GM18526 (cell line): Measurements from ENCODE around the gene HS3ST5.

Experiments
- POLR2A ChIP-seq: IDR thresholded peaks from 3 replicates; pipeline ENCODE4 v1.6.1; 2011; ENCODE audit not compliant: insufficient read length; ENCODE audit errors: extremely low read depth

Gene HS3ST5

DNA sequence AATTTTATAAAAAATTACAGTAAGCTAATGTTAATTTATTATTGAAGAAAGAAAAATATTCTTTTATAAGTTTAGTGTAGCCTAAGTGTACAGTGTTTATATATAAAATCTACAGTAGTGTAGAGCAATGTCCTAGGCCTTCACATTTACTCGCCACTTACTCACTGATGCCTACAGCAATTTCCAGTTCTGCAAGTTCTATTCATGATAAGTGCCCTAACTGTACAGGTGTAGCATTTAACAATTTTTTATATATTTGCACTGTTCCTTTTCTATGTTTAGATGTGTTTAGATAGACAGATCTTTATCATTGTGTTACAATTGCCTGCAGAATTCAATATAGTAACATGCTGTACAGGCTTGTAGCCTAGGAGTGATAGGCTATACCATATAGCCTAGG, 291.8 kb downstream of the HS3ST5 start:
- TF ChIP-seq POLR2A, result no peak

DNA sequence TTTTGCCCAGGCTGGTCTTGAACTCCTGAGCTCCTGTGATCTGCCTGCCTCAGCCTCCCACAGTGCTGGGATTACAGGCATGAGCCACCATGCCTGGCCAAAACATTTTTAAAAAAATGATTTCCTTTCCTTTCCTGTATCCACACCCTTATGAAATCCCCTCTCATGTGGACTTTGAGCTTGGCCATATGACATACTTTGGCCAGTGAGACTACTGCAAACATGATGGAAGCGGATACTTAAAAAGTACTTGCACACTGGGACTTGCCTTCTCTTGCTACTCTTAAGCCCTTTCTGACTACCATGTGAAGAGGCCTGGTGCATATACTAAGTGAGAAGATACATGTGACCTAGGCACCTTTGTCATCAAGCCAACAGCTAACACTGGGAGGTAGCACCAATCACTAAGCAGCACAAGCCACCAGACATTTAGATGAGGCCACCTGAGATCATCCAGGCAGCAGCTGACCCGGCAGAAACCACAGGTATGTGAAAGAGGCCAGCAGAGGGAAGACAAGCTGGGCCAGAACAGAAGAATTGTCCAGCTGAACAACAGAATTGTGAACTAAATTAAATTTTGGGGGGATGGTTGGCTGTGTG, 293.4 kb downstream of the HS3ST5 start:
- no peak for TF ChIP-seq POLR2A

DNA sequence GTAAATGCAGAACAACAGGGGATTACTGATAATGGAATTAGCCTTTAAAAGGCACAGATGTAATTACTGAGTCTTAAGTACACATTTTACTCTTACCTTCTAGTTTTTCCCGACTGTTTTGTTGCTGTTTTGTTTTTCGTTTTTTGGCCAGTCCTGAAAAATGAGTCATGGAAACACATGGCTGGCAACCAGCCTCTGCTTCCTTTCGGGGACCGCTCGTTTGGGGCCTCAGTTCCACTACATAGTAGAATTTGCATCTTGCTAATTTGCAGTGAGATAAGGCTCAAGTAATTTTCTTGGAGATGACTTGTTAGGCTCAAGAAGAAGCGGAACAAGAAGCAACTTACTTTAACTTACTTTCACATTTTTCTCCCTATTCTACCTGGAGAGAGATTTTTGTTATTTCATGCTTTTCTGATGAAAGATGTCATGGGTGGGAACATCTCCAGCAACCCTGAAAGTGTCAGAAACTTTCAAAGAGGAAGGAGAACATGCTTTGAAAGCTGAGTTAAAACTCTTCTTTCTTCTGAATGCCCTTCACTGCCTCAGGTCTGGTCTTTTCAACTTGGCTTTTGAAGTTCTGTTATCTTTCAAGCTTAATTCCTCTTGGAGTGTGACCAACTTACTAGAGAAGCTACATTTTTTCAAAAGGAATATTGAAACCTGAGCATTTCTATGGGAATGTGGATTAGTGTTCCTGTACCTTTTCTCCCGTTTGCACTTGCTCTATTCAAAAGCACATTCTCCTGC, 300.4 kb downstream of the HS3ST5 start:
- no peak for TF ChIP-seq POLR2A

DNA sequence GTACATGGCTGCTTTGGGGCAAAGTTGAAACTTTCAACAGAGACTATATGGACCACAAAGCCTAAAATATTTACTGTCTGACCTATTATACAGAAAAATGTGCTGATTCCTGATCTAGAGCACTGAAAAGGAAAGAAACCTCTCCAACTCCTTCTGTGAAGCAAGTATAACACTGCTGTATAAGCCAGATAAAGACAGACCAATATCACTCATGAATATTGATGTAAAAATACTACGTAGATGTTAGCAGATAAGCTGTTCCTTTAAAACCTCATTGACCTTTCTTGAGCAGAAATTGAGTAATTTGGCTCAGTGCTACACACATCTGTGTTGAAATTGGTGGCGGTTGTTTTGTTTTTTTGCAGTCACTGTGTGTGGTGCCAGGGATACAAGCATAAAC, 302.0 kb downstream of the HS3ST5 start:
- no peak for TF ChIP-seq POLR2A

DNA sequence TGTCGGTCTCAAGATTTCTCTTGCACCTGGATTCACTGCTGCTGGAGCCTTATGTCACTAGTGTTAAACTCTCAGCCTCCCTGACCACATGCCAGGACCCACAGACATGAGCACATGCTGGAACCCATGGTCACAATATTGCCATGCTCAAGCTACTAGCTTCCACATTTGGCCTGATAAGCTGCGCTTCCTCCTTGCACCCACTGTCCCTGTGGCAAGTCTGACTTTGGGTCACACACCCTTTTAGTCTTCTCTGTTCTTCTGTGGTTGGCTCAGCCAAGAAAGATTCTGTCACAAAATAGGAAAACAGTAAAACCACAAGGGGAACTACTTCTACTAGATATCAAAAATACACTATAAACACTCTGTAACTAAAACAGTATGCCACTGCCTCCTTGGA, 303.0 kb downstream of the HS3ST5 start:
- TF ChIP-seq POLR2A, result no peak

DNA sequence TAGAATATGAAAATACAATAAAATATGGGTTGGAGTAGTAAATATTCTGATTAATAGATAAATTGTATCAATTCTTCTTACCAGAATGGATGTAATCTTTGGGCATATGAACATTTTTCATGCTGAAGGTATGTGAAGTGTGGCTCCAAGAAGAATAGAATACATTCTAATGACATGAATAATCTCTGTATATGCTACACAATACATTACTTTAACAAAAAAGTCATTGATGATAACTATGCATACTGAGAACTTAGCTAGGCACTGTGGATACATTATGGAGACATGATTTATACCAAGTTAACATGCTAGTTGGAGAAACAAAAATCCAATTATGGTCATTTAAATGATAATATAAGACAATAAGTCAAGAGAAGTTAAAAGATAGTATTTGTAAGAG, 309.2 kb downstream of the HS3ST5 start:
- TF ChIP-seq POLR2A, result no peak

DNA sequence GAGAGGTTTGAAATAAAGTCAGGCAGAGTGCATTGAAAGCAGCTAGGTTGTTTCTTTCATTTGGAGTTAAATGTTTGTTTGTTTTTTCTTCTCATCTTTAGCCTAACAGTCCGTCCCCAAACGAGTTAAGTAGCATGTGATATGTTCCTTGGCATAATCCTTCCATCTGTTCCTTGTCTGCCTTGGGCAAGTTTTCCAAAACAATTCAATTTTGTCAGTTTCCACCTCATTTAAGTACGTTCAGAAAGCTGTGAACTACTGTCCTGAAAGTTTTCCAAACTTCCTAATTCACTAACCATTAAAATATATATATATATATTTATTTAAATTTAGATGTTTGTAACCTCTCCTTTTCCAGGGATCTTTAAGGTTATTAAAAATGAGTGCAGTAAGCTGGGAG, 310.1 kb downstream of the HS3ST5 start:
- no peak for TF ChIP-seq POLR2A

DNA sequence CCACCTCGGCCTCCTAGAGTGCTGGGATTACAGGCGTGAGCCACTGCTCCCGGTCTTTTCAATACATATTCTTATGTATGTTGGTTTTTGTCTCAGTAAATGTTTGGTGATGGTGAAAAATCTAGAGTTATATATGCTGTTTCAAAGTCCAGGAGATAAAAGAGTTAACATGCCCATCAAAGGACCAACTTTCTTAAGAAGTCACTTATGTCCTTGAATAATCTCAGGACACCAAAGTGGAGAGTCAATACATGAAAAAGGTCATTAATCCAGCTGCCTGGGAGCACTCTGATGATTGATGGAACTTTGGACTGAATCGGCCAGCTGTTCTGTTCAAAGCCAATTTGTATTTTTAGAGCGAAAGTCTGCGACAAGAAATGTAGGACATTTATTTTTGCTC, 312.1 kb downstream of the HS3ST5 start:
- TF ChIP-seq POLR2A, result no peak

DNA sequence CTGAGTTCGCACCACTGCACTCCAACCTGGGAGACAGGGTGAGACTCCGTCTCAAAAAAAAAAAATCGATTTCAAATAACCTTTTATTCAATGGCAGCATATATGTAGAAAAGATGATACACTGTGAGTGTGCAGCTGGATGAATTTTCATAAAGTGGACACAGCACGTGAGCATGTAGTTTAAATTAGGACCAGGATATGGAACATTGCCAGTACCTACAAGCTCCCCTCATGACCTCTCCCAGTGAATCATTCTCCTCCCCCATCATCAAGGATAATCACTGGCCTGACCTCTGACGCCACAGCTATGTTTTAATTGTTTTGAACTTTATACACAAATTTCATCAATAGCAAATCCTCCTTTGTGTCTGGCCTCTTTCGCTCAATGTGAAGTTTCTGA, 318.1 kb downstream of the HS3ST5 start:
- no peak for TF ChIP-seq POLR2A

DNA sequence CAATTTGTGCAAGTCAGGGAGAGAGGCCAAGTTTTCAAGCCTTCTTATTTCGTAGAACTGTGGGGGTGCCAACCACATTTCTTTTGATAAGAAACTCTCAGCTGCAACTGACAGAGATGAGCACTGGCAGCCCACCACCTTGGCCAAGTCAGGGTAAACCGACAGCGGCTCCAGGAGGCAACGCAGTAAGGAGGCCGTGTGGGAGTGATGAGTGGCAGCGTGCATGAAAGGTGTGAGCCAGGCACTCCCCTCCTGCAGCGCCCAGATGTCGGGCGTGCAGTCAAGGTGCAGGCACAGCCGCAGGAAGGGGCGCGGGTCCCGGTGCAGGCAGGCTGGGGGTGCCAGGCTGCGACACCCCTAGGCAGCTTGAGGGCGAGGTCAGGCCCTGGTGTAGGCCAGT, 322.6 kb downstream of the HS3ST5 start:
- TF ChIP-seq POLR2A, result no peak

DNA sequence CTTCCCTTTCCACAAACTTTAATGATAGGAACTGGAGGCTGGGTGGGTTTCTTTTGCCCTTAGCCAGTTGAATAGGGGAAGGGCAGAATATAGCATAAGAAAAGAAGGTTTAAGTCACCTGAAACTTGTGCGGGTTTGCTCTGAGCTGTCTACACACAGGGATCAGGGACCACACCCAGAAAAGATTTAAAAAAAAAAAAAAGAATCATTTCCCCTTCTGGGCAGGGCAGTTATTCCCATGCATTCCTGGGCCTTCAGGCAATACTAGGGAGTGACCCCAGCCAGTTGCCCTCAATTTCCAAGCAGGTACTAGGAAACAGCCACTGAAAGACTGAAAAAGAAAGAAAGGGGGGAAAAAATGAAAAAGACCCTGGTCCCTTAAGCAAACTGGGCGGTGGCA, 332.3 kb downstream of the HS3ST5 start:
- TF ChIP-seq POLR2A, result no peak

DNA sequence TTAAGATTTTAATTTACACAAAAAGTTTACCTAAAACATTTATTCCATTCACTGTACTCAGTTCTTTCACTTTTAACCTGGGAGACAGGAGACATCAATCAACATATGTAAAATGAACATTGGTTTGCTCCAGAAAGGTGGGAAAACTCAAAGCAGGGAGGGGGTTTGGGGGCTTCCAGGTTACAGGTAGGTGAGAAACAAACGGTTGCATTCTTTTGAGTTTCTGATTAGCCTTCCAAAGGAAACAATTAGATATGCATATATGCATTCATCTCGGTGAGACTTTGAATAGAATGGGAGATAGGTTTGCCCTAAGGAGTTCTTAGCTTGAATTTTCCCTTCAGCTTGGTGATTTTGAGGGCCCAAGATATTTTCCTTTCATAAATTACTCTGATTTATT, 333.6 kb downstream of the HS3ST5 start:
- no peak for TF ChIP-seq POLR2A

DNA sequence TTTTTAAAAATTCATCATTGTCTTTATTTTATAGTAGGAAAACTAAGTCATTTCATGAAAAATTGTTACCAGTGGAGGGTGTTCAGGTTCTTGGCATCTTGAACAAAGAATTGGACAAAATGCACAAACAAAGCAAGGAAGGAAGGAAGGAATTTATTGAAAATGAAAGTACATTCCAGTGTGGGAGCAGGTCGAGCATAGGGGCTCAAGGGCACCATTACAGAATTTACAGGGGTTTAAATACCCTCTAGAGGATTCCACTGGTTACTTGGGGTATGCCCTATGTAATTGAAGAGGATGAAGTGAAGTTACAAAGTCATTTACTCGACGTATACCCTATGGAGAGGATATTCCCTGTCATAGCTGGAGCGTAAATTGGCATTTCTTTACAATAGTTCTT, 334.5 kb downstream of the HS3ST5 start:
- no peak for TF ChIP-seq POLR2A

DNA sequence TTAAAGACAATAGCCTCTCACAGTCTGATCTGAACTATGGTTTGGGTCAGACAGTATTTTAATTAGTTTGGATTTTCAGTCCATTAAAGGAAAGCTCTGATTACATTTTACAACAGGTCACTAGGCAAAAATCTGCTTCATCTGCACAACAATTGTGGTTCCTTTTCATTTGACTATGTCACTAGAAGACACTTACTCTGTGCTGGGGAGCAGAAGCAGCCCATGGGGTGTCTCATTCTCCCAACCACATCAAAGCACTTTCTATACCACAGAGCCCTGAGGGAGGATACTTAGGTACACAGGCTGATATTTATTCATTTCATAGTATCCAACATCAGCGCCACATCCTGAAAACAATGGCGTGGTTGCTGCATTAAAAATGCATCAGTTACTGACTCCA, 335.3 kb downstream of the HS3ST5 start:
- TF ChIP-seq POLR2A, result no peak
